Measurements from ENCODE around the gene DESI2.

DNA sequence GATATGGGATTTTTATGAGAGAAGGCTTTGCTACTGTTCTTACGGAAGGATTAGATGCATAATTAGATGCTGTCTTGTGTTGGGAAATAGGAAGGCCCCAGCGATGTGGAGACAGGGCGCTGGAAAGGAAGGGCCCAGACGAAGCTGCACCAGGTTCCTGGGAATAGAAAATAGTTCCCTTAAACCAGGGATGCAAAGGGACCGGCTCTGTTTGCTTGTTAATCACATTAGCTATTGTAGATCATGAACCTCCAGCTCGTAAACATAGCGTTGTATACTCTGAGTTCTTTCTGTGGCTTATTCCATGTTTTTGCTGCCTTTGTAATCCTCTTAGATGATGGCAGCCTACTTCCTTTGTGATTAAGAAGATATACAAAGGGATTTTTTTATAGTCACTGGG, 102.7 kb downstream of the DESI2 start:
- TF ChIP-seq ZNF626 (tag by site-specific recombination; IDR thresholded peaks at IDR 0.05) (no peak), ZNF510 (tag by site-specific recombination; IDR thresholded peaks at IDR 0.05; ENCODE audit: insufficient replicate concordance) (no peak), ZBTB8A (tag by site-specific recombination; IDR thresholded peaks at IDR 0.05) (no peak), OVOL3 (tag by site-specific recombination; IDR thresholded peaks at IDR 0.05) (no peak), ZNF274 (IDR thresholded peaks at IDR 0.05; ENCODE audit: low read length) (no peak), ZNF274 (tag by site-specific recombination; IDR thresholded peaks at IDR 0.05; ENCODE audit: borderline replicate concordance) (no peak), ZNF792 (tag by site-specific recombination; IDR thresholded peaks at IDR 0.05) (no peak), ZNF311 (tag by site-specific recombination; IDR thresholded peaks at IDR 0.05; ENCODE audit: borderline replicate concordance) (no peak), ZNF416 (tag by site-specific recombination; IDR thresholded peaks at IDR 0.05) (no peak), OSR2 (tag by site-specific recombination; IDR thresholded peaks at IDR 0.05) (no peak), ZNF146 (tag by site-specific recombination; IDR thresholded peaks at IDR 0.05) (no peak)
- TF ChIP-seq, protein P1, sequence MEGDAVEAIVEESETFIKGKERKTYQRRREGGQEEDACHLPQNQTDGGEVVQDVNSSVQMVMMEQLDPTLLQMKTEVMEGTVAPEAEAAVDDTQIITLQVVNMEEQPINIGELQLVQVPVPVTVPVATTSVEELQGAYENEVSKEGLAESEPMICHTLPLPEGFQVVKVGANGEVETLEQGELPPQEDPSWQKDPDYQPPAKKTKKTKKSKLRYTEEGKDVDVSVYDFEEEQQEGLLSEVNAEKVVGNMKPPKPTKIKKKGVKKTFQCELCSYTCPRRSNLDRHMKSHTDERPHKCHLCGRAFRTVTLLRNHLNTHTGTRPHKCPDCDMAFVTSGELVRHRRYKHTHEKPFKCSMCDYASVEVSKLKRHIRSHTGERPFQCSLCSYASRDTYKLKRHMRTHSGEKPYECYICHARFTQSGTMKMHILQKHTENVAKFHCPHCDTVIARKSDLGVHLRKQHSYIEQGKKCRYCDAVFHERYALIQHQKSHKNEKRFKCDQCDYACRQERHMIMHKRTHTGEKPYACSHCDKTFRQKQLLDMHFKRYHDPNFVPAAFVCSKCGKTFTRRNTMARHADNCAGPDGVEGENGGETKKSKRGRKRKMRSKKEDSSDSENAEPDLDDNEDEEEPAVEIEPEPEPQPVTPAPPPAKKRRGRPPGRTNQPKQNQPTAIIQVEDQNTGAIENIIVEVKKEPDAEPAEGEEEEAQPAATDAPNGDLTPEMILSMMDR (tag by site-specific recombination; IDR thresholded peaks at IDR 0.05), result no peak

Measured in HEK293 (cell line).